HG03521 (cell line): Measurements from ENCODE around the gene TPPP.
"Not testable (repeated sequence)": the region's sequence is repeated elsewhere in the genome, so short reads cannot be mapped to it uniquely, and the experiment has no call there.

Experiments
- ATAC-seq: cut with Tn5 transposase; IDR thresholded peaks from one replicate; pipeline ENCODE4 v1.9.1; 2021; ENCODE audit warnings: mild to moderate bottlenecking, moderate library complexity; ENCODE audit not compliant: unreplicated experiment

Gene TPPP

DNA sequence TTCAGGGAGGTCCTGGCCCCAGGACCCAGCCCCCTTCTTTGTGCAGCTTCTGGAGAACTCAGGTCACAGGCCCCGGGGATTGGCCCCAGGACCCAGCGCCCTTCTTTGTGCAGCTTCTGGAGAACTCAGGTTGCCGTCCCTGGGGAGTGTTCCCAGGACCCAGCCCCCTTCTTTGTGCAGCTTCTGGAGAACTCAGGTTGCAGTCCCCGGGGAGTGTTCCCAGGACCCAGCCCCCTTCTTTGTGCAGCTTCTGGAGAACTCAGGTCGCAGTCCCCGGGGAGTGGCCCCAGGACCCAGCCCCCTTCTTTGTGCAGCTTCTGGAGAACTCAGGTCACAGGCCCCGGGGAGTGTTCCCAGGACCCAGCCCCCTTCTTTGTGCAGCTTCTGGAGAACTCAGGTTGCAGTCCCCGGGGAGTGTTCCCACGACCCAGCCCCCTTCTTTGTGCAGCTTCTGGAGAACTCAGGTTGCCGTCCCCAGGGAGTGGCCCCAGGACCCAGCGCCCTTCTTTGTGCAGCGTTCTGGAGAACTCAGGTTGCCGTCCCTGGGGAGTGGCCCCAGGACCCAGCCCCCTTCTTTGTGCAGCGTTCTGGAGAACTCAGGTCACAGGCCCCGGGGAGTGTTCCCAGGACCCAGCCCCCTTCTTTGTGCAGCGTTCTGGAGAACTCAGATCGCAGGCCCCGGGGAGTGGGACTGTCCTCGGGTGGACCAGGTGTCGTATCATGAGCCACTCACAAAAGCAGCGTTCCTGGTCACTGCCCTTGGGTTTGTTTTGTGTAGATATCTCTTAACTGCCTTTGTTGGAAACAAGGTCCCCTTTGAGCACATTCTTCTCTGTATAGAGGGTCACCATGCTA lies 64.6 kb downstream of the TPPP start:
- not testable (repeated sequence) for ATAC-seq

DNA sequence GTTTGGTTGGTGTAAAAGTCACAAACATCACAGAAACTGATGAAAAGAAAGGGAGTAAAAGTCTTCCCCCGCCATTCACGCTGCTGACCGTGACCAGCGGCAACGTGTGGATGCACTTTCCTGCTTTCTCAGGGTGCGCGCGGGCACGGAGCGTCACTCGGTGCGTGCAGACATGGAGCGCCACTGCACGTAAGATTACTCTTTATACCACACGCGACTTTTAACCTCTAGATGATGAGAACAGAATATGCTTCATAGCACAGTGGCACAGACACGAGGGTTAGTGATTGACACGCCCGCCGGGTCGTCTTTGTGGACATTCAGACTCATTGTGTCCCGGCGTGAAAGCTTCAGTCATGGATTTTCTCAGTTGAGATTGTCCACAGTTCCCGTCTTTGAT lies 65.3 kb downstream of the TPPP start:
- no peak for ATAC-seq

DNA sequence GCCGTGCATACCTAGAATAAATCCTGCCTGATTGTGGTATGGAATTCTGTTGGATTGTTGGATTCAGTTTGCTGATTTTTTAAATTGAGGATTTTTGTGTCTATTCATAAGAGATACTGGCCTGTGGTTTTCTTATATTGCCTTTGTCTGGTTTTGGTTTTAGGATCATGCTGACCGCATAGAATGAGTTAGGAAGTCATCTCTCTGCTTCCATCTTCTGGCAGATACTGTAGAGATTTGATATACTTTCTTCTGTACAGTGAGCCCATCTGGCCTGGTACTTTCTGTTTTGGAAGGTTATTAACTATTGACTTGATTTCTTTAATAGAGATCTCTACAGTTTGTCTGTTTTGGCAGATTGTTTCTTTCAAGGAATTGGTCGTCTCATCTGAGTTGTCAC lies 66.3 kb downstream of the TPPP start:
- no peak for ATAC-seq

DNA sequence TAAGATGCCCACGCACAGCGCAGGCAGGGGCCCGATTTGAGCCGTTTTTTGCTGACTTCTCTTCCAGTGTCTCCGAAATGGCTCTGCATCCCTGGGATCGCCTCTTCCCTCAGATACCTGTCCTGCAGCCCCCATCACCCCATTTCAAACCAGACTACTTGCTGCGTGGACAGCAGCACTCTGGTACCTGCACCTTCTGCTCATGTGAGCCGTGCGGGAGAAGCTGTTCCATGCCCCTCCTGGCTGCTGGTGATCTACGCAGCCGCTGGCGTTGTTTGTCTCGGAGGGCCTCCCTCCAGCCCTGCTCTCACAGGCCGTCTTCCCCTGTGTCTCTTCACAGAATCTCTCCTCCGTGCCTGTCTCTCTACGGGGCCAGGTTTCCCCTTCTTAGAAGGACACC lies 67.6 kb downstream of the TPPP start:
- ATAC-seq: no peak

DNA sequence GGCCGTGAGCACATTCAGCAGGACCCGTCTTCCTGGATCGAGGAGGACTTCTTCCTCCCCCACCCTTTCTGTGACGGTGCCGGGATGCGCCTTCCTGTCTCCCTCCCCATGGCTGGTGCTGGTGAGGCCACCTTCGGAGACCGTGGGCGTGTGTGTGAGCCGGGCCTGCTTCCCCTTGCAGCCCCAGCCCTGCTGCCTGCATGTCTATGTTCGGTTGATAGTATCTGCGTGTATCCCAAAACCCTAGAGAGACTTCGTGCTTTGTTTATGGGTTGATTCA lies 68.3 kb downstream of the TPPP start:
- no peak for ATAC-seq

DNA sequence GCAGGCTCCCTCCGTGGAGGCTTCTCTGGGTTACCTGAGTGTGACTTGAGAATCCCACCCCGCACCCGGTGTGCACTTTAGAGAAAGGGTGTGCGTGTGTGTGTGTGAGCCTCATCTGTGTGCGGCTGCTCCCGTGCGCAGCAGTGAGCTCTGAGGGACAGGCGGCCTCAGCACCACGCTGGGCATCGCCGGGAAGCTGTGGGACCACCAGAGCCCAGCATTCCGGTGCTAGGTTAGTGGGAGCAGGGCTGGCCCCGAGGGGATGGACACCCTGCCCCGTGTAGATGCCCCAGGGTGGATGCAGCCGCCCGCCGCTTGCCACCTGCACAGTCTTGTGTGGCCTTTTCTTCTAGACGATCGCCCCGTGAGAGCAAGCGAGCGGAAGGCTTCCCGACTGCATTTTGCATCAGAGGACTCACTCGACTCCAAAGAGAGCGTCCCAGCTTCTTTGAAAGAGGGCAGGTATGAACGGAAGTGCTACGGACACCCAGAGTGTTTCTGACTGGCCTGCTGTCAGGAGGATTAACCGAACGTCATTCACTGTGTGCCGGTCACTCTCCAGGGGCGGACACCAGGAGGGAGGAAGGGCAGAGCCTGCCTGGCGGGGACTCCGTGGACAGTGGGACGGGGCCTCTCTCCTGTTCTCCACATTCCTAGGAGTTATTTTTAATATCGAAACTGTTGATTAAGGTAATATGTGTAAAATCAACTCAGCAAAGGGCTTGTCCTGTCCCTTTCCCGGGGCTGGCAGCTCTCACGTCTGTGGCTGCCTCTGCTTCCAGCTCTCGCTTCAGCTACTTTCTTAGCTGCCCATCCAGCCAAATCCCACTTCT lies 68.8 kb downstream of the TPPP start:
- ATAC-seq: no peak

DNA sequence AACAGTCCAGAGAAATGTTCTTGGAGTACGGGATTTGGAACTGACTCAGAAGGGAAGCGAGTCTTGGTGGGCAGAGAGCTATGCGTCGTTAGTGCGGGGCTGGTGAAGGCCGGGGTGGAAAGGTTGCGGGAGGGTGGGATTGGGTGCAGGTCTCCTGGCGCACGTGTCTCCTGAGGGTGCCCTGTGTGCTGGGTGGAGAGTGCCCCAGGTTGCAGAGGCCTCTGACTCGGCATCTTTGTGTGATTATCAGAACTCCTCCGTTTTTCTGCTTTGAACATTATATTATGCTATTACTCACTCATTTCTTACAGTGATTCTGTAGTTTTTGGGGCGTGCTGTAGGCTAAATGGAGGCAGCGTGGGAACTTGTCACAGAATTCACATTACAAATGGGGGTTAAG lies 69.6 kb downstream of the TPPP start:
- ATAC-seq: no peak

DNA sequence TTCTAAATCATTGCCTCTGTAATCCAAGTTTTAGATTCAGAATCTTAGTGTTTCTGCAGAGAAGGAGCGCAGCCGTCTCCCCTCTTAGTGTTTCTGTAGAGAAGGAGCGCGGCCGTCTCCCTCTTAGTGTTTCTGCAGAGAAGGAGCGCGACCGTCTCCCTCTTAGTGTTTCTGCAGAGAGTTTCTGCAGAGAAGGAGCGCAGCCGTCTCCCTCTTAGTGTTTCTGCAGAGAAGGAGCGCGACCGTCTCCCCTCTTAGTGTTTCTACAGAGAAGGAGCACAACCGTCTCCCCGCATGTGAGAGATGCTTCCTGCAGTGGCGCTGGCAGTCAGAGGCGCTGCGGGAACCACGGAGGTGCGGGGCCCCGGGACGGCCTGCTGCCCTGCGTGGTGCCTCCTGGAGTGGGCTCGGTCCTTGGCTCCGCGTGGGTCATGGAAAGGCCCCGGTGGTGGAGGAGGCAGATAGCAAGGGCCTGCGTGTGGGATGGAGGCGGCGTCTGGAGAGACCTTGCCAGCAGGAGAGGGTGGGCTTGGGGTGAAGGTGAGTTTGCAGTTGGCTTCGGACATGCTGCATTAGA lies 70.1 kb downstream of the TPPP start:
- ATAC-seq: no peak

DNA sequence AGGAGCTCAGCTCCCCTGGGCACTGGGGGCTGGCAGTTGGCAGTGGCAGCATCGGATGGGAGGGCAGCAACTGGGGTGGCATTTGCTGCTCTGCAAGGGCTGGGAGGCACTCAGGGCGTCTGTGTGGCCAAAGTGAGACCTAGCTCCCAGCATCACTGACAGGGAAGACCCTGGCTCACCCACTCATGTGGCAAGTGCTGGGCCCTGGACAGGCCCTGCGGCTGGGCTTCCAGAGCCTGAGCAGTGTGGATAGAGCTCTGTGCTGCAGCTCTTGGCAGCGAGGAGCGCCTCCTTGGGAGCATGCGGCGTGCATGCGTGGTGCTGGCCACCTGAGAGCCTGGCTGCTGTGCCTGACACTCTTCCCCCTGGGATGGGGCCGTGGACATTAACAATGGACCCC lies 70.8 kb downstream of the TPPP start:
- no peak for ATAC-seq

DNA sequence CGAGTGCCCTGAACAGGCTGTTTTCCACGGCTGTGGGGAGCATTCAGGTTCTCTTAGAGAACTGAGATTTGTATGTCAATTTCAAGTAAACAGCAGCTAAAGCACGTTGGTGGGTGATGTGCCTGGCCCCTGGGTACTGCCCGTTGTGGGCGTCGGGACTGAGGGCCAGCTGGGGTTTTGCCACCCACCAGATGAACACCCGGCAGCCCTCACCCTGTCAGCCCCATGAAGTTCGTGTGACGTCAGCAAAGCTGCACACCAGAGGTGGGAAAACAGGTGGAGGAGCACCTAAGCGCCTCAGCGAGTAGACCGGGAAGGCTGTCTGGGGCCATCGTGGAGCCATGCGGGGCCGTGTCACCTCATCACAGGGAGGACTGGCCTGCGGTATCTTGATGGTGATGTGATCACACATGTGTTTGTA lies 71.8 kb downstream of the TPPP start:
- ATAC-seq: no peak

DNA sequence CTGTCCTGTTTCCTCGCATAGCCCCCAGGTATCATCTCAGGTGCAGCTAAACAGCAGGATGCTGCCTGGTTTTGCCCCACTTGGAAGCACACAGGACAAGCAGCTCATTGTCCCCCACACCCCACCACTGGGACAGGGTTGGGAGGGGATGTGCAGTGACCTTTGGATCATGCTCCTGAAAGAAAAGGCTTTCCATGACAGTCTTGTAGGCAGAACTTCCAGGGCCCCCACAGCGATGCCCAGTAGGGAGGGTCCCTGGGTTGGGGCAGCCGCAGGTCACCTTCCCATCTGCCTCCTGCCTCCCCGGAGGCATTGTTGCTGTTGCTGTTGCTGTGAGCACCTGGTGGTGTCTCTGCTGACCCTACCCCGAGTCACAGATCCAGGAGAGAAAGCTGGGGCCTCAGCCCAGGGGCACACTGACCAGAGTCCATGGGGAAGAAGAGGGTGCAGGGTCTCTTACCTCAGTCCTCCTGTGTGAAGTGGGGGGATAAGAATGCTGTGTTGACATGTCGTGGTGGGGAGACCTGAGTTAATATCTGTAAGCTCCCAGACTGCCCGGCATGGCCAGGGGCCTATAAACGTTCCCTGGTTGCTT lies 72.5 kb downstream of the TPPP start:
- ATAC-seq: no peak

DNA sequence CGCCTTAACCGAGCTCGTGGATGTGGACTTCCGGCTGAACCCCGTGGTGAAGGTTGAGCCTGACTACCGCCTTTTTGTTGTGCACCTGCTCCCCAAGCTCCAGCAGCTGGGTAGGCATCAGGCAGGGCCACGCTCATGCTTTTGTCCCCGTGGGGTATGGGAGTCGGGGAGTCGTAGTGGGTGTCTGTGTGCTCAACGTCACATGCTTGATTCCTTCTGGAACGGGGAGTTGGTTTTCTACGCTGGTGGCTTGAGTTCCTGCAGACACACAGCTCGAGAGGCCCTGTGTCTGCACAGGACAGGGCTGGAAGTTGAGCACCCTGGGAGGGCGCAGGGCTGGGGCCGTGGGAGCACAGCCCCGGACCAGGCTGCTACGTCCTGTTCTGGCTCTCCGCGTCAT lies 73.0 kb downstream of the TPPP start:
- no peak for ATAC-seq

DNA sequence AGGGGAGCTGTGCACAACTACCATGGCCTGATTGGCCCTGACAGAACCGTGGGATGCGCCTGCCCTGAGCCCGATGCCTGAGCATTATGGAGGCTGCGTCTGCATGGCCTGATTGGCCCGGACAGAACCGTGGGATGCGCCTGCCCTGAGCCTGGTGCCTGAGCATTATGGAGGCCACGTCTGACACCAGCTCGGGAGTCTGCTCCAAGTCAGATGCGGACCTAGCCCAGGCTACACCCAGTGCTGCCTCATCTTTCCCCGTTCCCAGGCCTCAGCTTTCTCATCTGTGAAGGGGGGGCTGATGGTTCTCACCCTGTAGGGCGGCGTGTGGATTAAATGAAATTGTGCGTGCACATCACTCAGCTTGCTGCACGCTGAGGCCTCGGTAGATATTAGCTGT lies 73.7 kb downstream of the TPPP start:
- no peak for ATAC-seq

DNA sequence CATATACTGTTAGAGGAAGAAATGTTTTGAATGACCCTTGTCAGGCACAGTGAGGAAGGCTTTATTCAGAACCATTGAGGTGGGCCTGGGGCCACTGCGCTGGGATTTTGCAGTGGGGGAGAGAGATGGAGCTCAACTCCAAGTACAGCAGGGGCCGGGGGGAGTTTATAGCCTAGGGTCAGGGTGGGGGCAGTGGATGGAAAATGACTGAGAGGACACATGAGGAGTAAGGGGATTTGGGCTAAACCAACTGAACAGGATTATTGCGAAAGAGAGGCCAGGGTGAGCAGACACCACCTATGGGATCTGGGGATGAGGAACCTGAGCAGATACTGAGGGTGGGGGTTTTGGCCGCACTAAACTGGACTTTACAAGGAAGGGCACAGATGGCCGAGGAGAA lies 74.7 kb downstream of the TPPP start:
- no peak for ATAC-seq

DNA sequence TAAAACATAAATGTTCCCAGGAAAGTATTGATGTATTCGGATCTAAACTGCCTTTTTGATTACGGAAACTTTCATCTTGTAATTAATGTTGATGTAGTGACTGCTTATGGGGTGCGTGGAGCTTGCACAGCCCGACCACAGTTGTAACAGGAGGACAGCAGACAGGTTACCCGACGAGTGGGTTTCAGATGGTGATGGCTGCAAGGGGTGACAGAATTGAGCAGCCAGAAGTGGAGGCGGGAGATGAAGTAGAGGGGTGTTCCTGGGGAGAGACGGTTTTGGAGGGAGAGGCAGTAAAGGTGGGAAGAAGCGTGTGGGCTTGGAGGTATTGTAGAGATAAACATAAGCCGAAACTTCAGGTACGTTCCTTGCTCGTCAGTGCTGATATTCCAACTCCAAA lies 75.3 kb downstream of the TPPP start:
- no peak for ATAC-seq

DNA sequence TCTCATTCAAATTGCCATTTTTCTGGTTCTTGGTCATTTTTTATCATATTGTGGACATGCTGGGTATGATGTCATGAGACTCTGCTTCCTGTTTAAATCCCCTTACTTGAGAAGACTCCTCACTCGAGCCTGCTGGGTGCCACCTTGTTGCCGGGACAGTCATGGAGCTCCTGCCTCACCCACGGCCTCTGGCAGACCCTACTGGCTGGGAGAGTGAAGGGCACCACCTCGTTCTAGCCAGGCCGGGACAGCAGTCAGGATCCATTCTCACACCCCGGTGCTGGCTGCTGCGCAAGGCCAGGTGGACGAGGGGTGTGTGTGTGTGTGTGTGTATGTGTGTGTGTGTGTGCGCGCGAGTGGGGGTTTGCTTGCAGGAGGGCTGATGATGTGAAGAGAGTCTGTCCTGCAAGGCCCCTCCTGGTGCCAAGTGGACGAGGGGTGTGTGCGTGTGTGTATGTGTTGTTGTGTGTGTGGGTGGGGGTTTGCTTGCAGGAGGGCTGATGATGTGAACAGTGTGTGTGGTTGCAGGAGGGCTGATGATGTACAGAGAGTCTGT lies 76.6 kb downstream of the TPPP start:
- no peak for ATAC-seq

DNA sequence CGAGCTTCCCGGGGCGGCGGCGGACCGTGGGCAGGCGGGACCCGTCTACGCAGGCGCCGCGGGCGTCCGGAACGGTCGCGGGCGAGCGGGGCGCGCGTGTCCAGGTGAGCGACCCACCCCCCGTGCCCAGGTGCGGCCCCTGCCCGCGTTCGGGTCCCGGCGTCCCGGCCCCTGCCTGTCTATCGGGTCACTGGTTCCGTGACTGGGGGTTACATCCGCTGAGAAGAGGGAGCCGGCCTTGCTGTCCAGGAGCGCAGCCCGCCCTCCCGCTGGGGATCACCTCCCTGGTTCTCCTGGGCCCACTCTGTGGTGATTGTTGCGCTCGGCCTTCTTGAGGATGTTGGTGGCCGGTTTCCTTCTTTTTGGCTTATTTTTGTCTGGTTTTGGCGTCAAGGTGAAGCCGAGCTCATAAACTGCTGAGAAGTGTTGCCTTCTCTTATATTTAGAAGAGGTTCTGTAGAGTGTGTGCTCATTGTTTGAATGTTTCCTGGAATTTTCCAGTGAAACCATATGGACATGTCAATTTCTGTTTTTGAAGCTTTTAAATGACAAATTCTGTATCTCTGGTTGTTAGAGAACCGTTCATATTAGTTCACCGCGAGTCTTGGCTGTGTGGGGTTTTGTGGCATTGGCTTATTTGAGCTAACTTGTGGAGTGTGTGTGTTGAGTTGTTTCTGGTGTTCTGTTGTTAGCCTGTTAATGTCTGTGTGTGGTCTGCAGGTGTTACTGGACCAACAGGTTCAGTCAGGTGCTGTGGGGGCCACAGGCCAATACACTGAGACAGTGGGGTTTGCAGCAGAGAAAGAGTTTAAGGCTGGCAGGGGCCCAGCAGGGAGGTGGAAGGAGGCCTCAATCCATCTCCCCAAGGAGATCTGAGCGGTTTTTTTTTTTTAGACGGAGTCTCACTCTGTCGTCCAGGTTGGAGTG lies 80.4 kb downstream of the TPPP start:
- ATAC-seq: peak; percentile 26

DNA sequence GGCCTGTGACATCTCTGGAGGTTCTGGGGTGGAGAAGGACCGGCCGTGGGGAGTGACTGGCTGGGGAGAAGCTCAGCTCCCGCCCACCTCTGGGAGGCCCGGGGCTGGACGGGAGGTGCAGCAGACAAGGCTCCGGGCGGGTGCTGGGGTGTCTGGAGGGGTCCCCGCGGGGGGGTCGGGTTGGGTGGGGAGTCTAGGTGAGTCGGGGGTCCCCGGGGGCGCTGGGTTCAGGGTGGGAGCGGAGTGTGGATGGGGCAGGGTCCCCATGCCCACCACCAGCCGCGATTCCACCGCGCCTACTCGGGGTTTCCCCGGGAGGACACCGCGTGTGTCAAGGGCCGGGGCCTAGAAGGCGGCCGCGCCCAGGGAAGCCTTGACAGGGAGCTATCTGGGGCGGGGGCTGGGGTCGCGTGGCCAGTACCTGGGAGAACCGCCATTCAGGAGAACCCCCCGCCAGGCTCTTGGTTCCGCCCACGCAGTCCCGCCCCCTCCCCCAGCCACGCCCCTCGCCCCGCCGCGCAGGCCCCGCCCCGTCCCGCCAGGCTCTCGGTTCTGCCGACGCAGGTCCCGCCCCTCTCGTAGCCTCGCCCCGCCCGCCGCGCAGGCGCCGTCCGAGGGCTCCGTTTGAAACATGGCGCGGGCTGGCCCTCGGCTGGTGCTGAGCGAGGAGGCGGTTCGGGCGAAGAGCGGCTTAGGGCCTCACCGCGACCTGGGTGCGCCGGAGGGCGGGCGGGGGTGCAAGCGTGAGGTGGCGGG lies 81.2 kb downstream of the TPPP start, which contains the start of gene CEP72:
Gene CEP72 (plus strand): TSS at position 610 of the 756 bp plus-strand sequence. CDS start 22 bp downstream, at position 632.
- ATAC-seq: peak; percentile 79
